BE2C (cell line): Measurements from ENCODE around the gene NRSN2.
"Not testable (repeated sequence)": the region's sequence is repeated elsewhere in the genome, so short reads cannot be mapped to it uniquely, and the experiment has no call there.

Experiments used
- DNase-seq: peaks from one replicate; pipeline ENCODE4 v3.0.0-alpha.2; 2020
- H3K27me3 ChIP-seq: fragments of 250-450 bp; sonication (Bioruptor Pico); 2 replicates; pipeline ENCODE4 v1.5.1; 2020; ENCODE audit warnings: mild to moderate bottlenecking
- H3K36me3 ChIP-seq: fragments of 250-450 bp; sonication (Bioruptor Pico); 2 replicates; pipeline ENCODE4 v1.5.1; 2020; ENCODE audit warnings: mild to moderate bottlenecking
- H3K4me1 ChIP-seq: fragments of 250-450 bp; sonication (Bioruptor Pico); 2 replicates; pipeline ENCODE4 v1.5.1; 2020
- H3K4me3 ChIP-seq: 2 replicates; pipeline ENCODE4 v1.5.1; 2011; ENCODE audit warnings: low read depth, low read length
- H3K9me3 ChIP-seq: fragments of 250-450 bp; sonication (Bioruptor Pico); 2 replicates; pipeline ENCODE4 v1.5.1; 2020
- CTCF ChIP-seq: IDR thresholded peaks from 2 replicates; pipeline ENCODE4 v1.5.1; 2012; ENCODE audit warnings: mild to moderate bottlenecking, low read depth, low read length

NRSN2 gene

GRCh38 chr20:391041-391711 lies 44.3 kb downstream of the NRSN2 start:
- no peak for TF ChIP-seq CTCF
- Histone ChIP-seq H3K36me3 (no peaks in the 10 kb centered on the region; the same call in 1 of the 2 replicates), H3K9me3 (no peaks in the 10 kb centered on the region), H3K4me3 (no peak overlapping the region), H3K27me3 (no peaks in the 10 kb centered on the region), H3K4me1 (no peaks in the 10 kb centered on the region)
- DNase-seq, result no peak

- H3K36me3 ChIP-seq, H3K27me3 ChIP-seq, H3K4me3 ChIP-seq, H3K4me1 ChIP-seq, H3K9me3 ChIP-seq, DNase-seq: not testable (repeated sequence)
These were observed 46.4 kb downstream of the NRSN2 start for GRCh38 chr20:393296-393695.

GRCh38 chr20:396252-396618 lies 49.3 kb downstream of the NRSN2 start:
- no peaks in the 10 kb centered on the region for H3K9me3 ChIP-seq
- no peak for DNase-seq
- TF ChIP-seq CTCF, result no peak
- no peak overlapping the region for H3K4me3 ChIP-seq
- no peaks in the 10 kb centered on the region for H3K27me3 ChIP-seq
- H3K36me3 ChIP-seq, result no peaks in the 10 kb centered on the region; the same call in none of the 2 replicates
- no peaks in the 10 kb centered on the region; the same call in 1 of the 2 replicates for H3K4me1 ChIP-seq

- H3K4me1 ChIP-seq, result no peaks in the 10 kb centered on the region; the same call in 1 of the 2 replicates
- DNase-seq, result no peak
- TF ChIP-seq CTCF, result no peak
- H3K27me3 ChIP-seq, result no peaks in the 10 kb centered on the region
- no peak overlapping the region for H3K4me3 ChIP-seq
- H3K9me3 ChIP-seq, result no peaks in the 10 kb centered on the region
- H3K36me3 ChIP-seq, result no peaks in the 10 kb centered on the region; the same call in 1 of the 2 replicates
These were observed 49.9 kb downstream of the NRSN2 start for GRCh38 chr20:396619-397431.

GRCh38 chr20:397432-398237 lies 50.7 kb downstream of the NRSN2 start:
- no peak for DNase-seq
- Histone ChIP-seq H3K27me3 (no peaks in the 10 kb centered on the region), H3K4me1 (no peaks in the 10 kb centered on the region; the same call in 1 of the 2 replicates), H3K4me3 (no peak overlapping the region), H3K36me3 (no peaks in the 10 kb centered on the region; the same call in 1 of the 2 replicates), H3K9me3 (no peaks in the 10 kb centered on the region)
- TF ChIP-seq CTCF, result no peak

- DNase-seq, result no peak
- H3K27me3 ChIP-seq, result no peaks in the 10 kb centered on the region
- no peaks in the 10 kb centered on the region for H3K9me3 ChIP-seq
- no peaks in the 10 kb centered on the region; the same call in 1 of the 2 replicates for H3K36me3 ChIP-seq
- TF ChIP-seq CTCF, result no peak
- no peaks in the 10 kb centered on the region; the same call in 1 of the 2 replicates for H3K4me1 ChIP-seq
- no peak overlapping the region for H3K4me3 ChIP-seq
These were observed 52.3 kb downstream of the NRSN2 start for GRCh38 chr20:399182-399707.
